Suppressor macrophage treated with lipopolysaccharide for 1 hour (primary cell): ENCODE results near the gene GNG7.
"Not testable (repeated sequence)": the region's sequence is repeated elsewhere in the genome, so short reads cannot be mapped to it uniquely, and the experiment has no call there.

Experiments used
- DNase-seq, 3 donors: peaks; one replicate each; pipeline ENCODE4 v3.0.0-alpha.2; 2020 to 2022

Gene GNG7

DNA sequence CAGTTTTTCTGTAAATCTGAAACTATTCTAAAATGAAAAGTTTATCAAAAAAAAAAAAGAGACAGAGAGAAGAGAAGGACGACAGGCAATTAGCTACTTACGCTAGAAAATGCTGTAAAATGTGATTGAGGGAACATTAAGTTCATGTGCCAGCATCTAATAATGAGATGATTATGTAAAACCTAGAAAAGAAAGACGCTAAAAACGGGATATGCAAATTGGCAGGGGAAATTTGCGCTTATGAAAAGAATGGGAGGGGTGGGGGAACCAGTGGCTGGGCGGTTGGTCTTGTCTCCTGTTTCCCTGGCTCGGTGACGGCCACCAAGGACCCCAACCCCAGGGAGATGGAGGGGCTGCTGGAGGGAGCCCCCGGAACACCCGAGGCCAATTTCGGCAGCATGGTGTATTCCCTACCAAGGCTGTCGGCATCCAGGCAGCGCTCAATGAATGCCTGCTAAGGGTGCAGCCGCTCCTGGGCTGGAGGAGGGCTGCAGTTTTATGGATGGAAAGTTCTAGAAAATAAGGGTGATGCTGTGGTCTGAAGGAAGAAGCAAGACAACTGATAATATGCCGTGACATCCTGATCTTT, 34.2 kb downstream of the GNG7 start:
- no peak for DNase-seq

GRCh38 chr19:2667349-2667748, 35.1 kb downstream of the GNG7 start:
- not testable (repeated sequence) for DNase-seq

DNA sequence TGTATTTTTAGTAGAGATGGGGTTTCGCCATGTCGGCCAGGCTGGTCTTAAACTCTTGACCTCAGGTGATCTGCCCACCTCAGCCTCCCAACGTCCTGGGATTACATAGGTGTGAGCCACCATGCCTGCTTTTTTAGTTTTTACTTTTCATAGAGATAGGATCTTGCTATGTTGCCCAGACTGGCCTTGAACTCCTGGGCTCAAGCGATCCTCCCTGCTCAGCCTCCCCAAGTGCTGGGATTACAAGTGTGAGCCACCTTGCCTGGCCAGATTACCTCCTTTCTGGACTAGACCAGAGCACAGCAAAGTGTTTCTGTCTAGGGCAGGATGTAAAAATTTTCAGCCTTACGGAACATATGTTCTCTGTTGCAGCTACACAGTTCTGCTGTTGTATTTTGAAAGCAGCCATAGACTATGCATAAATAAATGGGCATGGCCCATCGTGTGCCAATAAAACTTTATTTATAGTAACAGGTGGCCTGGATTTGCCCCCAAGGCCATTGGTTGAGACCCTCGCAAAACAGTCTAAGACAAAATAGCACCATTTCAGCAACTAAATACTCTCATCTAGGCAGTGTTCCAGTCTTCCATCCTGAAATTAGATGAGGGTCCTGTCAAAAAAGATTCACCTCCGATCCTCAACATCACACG, 36.0 kb downstream of the GNG7 start:
- DNase-seq = no peak

DNA sequence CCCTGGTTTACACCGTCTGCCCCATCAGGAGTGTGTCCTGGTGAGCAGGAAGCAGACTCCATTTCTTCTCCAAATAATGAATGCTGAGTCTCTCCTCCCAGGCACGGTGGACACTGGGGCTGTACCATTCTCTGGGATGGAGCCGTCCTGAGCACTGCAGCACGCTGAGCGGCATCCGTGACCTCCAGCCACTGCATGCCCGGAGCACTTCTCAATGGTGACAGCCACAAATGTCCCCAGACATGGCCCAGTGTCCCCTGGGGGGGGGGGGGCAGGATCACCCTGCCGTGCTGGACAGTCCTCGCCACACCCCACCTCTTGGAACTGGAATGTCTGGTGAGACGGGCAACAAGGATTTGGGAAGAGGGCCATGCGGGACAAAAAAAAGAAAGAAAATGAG, 37.4 kb downstream of the GNG7 start:
- no peak for DNase-seq

- peak in 2 of 3 donors; percentile 17 to 44 for DNase-seq
Observed at GRCh38 chr19:2663920-2664571, 38.4 kb downstream of the GNG7 start.

GRCh38 chr19:2661615-2662014, 40.9 kb downstream of the GNG7 start:
- peak; percentile 27 to 49 (median 36) for DNase-seq

DNA sequence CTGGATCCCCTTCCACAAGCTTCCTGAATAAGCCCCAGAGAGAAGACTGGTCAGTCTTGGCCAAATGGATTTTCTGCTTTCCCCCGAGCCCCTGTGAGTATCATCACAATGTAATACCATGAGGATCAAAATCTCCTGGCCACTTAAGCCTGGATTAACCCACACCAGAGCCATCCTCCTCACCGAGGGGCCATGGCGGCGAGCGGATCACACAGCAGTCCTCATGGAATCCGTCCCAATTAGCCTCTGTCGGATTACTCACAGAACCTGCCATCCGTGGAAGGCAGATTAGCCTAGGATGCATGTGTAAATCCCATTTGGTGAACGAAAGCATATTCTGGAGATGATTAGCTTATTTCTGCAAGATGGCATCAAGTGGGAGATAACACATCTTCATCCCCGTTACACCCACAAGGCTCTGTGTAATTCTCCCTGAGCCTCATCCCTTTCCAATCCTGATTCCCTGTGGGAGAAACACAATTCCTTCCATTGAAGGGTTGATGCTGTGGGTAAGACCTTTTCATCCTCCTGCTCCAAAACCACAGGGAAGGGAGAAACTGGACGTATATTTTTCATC, 42.5 kb downstream of the GNG7 start:
- DNase-seq = no peak

- DNase-seq = no peak
Observed at GRCh38 chr19:2656533-2656932, 46.0 kb downstream of the GNG7 start.

GRCh38 chr19:2653710-2654707, 48.5 kb downstream of the GNG7 start:
- no peak for DNase-seq

GRCh38 chr19:2653218-2653617, 49.3 kb downstream of the GNG7 start:
- no peak for DNase-seq

GRCh38 chr19:2652504-2653099, 49.9 kb downstream of the GNG7 start:
- DNase-seq = no peak

- DNase-seq = not testable (repeated sequence)
Observed at GRCh38 chr19:2651002-2651733, 51.3 kb downstream of the GNG7 start.

DNA sequence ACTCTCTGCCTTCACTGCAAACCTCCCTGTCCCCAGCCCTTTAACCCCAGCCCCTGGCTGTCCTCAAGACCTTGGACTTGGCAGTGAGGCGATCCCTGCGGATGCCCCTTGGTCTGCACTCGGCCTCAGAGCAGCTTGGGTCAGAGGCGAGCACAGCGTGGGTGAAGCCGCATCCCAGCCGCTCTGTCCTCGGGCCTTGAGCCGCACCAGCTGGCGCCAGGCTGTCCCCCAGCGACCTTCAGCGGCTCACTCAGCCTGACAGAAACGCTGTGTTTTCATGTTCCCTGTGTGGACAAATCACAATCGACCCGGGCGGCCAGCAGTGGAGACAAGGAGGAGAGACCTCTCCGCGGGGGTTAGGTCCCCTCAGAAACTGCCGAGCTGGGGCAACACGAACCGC, 52.0 kb downstream of the GNG7 start:
- no peak for DNase-seq

GRCh38 chr19:2648528-2648937, 54.0 kb downstream of the GNG7 start:
- peak; percentile 81 to 87 (median 86) for DNase-seq

DNA sequence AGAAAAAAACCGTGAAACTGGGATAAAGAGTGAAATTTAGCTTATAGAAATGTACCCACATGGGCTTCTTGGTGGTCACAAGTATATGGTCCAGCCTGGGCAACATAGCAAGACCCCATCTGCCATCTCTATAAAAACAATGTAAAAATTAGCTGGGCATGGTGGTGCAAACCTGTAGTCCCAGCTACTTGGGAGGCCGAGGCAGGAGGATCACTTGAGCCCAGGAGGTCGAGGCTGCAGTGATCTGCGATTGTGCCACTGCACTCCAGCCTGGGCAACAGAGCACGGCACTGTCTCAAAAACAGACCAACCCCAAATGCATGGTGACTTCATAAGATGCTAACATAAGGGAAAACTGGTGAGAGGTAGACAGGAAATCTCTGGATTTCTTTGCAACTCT, 54.4 kb downstream of the GNG7 start:
- DNase-seq = no peak

DNA sequence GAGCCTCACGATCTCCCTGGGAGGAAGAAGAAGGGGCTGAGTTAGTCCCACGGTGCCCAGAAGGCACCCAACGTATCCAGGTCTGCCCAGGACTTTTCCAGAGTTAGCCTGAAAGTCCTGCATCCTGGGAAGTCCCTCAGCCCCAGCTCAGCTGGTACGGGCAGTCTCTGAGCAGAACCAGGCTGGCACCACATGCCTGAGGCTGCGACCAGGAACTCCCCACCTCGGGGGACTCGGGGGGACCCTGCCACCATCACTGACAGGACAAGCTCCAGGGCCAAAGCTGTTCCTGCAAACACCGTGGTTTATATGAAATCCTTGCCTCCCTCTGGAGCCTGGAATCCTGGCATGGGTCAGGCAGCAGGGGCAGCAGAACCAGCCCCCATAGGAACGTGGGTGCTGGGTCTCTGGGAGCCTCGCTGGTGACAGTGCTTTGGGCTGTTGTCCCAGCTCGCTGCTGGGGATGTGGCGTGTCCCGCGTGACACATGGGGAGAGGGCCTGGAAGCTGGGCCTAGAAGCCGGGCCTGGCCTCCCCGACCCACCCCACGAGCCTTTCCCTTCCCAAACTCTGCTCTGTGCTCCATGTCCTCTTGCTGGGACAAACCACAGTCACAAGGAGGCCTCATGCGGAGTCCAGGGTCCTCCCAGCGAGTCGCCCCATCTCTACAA, 55.5 kb downstream of the GNG7 start:
- DNase-seq = no peak

GRCh38 chr19:2645826-2646225, 56.7 kb downstream of the GNG7 start:
- no peak for DNase-seq

DNA sequence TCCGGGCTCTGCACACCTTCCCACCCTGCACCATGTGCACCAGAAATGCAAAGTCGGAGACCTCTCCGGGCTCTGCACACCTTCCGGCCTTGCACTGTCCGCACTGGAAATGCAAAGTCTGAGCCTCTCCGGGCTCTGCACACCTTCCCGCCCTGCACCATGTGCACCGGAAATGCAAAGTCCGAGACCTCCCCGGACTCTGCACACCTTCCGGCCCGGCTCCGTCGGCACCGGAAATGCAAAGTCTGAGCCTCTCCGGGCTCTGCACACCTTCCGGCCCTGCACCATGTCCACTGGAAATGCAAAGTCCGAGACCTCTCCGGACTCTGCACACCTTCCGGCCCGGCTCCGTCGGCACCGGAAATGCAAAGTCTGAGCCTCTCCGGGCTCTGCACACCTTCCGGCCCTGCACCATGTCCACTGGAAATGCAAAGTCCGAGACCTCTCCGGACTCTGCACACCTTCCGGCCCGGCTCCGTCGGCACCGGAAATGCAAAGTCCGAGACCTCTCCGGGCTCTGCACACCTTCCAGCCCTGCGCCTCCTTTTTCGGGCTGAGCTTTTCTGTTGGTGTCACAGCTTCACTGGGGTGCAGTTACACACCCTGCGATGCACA, 59.3 kb downstream of the GNG7 start:
- DNase-seq = not testable (repeated sequence)

GRCh38 chr19:2641332-2641698, 61.2 kb downstream of the GNG7 start:
- DNase-seq = no peak

DNA sequence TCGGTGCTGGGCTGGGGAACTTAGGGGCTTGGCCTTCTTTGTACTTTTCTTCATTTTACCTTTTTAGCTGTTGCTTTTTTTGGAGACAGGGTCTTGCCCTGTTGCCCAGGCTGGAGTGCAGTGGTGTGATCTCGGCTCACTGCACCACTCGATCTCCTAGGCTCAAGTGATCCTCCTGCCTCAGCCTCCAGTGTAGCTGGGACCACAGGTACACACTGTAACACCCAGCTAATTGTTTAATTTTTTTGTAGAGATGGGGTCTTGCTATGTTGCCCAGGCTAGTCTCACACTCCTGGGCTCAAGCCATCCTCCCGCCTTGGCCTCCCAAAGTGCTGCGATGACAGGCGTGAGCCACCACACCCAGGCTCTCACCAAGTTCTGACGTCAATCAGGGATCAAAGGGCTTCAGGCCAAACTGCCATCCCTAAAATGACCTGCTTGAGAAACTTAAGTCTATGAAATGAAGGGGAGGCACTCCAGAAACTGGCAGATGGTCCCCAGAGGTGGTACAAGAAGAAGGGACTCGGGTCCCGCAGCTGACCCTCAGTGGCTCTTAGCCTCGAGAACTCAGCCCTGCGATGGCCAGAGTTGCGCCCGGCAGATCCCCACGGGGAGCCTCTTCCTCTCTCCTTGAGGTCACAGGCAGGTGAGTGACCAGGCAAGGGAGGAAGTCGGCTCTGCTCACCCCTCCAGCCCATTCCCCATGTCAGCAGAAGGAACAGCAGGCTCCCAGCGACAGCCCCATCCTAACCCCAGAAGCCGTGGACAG, 61.7 kb downstream of the GNG7 start:
- DNase-seq = no peak
